ENCODE measurements around the gene TFE3. TPM values are rescaled to one million over a fixed set of nuclear protein-coding genes. Genes with fewer than 3 reads are reported as not detected.

TFE3 gene
- total RNA-seq, 1 donor from 2014 or later, result 42.5 TPM

- Mint-ChIP-seq H3K27me3 (ENCODE audit: low read depth) (no peaks in the 10 kb centered on the region), H3K4me3 (ENCODE audit: unreplicated experiment) (no peak overlapping the region), H3K4me1 (ENCODE audit: low read depth) (peaks cover 16% of the 10 kb centered on the region), H3K9me3 (ENCODE audit: low read depth) (no peaks in the 10 kb centered on the region), H3K27ac (ENCODE audit: unreplicated experiment) (no peak overlapping the region), H3K36me3 (ENCODE audit: low read depth) (no peaks in the 10 kb centered on the region)
- no peak for TF ChIP-seq CTCF (IDR thresholded peaks at IDR 0.05)
- DNase-seq (ENCODE audit: low spot score), result no peak
These were observed 27.8 kb upstream of the TFE3 start for GRCh38 chrX:49070988-49071387.

GRCh38 chrX:49069038-49069437, 25.9 kb upstream of the TFE3 start:
- Mint-ChIP-seq H3K27me3 (ENCODE audit: low read depth) (no peaks in the 10 kb centered on the region), H3K36me3 (ENCODE audit: low read depth) (no peaks in the 10 kb centered on the region), H3K4me3 (ENCODE audit: unreplicated experiment) (no peak overlapping the region), H3K9me3 (ENCODE audit: low read depth) (no peaks in the 10 kb centered on the region), H3K27ac (ENCODE audit: unreplicated experiment) (no peak overlapping the region), H3K4me1 (ENCODE audit: low read depth) (peaks cover 13% of the 10 kb centered on the region)
- DNase-seq (ENCODE audit: low spot score), result no peak
- TF ChIP-seq CTCF (IDR thresholded peaks at IDR 0.05), result no peak

- peak; percentile 93 for DNase-seq (ENCODE audit: low spot score)
- no peaks in the 10 kb centered on the region for H3K9me3 Mint-ChIP-seq (ENCODE audit: low read depth)
- peaks cover 3% of the 10 kb centered on the region for H3K4me1 Mint-ChIP-seq (ENCODE audit: low read depth)
- no peak for TF ChIP-seq CTCF (IDR thresholded peaks at IDR 0.05)
- no peak overlapping the region for H3K27ac Mint-ChIP-seq (ENCODE audit: unreplicated experiment)
- no peaks in the 10 kb centered on the region for H3K36me3 Mint-ChIP-seq (ENCODE audit: low read depth)
- H3K4me3 Mint-ChIP-seq (ENCODE audit: unreplicated experiment), result no peak overlapping the region
- H3K27me3 Mint-ChIP-seq (ENCODE audit: low read depth), result no peaks in the 10 kb centered on the region
These were observed 24.3 kb upstream of the TFE3 start for GRCh38 chrX:49067285-49068120.

GRCh38 chrX:49066690-49067089, 23.5 kb upstream of the TFE3 start:
- DNase-seq (ENCODE audit: low spot score), result no peak

GRCh38 chrX:49066278-49066677, 23.1 kb upstream of the TFE3 start:
- Mint-ChIP-seq H3K4me1 (ENCODE audit: low read depth) (no peaks in the 10 kb centered on the region), H3K36me3 (ENCODE audit: low read depth) (no peaks in the 10 kb centered on the region), H3K27me3 (ENCODE audit: low read depth) (no peaks in the 10 kb centered on the region), H3K9me3 (ENCODE audit: low read depth) (peaks cover 3% of the 10 kb centered on the region), H3K27ac (ENCODE audit: unreplicated experiment) (no peak overlapping the region), H3K4me3 (ENCODE audit: unreplicated experiment) (no peak overlapping the region)
- no peak for DNase-seq (ENCODE audit: low spot score)
- TF ChIP-seq CTCF (IDR thresholded peaks at IDR 0.05), result no peak

More at GRCh38 chrX:49066690-49067089, 23.5 kb upstream of the TFE3 start:
- Mint-ChIP-seq H3K27ac (ENCODE audit: unreplicated experiment) (peak overlapping the region; percentile 41), H3K4me1 (ENCODE audit: low read depth) (no peaks in the 10 kb centered on the region), H3K36me3 (ENCODE audit: low read depth) (no peaks in the 10 kb centered on the region), H3K4me3 (ENCODE audit: unreplicated experiment) (no peak overlapping the region), H3K9me3 (ENCODE audit: low read depth) (no peaks in the 10 kb centered on the region), H3K27me3 (ENCODE audit: low read depth) (no peaks in the 10 kb centered on the region)
- no peak for TF ChIP-seq CTCF (IDR thresholded peaks at IDR 0.05)

All from chondrocyte (in vitro differentiated cells).